WTC11 (cell line): Measurements from ENCODE around the gene ATP6V0E1. TPM values are rescaled to one million over a fixed set of nuclear protein-coding genes. Genes with fewer than 3 reads are reported as not detected.

Source experiments
- ATAC-seq: fragments of 200-7000 bp; cut with Tn5 transposase; 2 replicates; pipeline ENCODE4 v1.10.0; 2021; ENCODE audit warnings: mild to moderate bottlenecking, moderate library complexity
- CTCF ChIA-PET: fragments of 300-600 bp; sonication (Branson Sonifier 250); formaldehyde crosslinking; loops from one replicate; lab custom pipeline; 2021; ENCODE audit warnings: antibody characterized with exemption; lab: Charles Lee
- POLR2A ChIA-PET: fragments of 350-600 bp; sonication (Branson Sonifier 250); formaldehyde crosslinking; loops from one replicate; lab custom pipeline; 2021; ENCODE audit warnings: antibody characterized with exemption; lab: Charles Lee
- DNase-seq: peaks from one replicate; pipeline ENCODE4 v3.0.0; 2021; ENCODE audit warnings: low spot score
- H3K27ac Mint-ChIP-seq: 2 replicates; pipeline ENCODE4 v1.8.0; 2021; ENCODE audit warnings: mixed read lengths
- H3K27me3 Mint-ChIP-seq: 2 replicates; pipeline ENCODE4 v1.8.0; 2021; ENCODE audit warnings: low read depth, mild to moderate bottlenecking, moderate library complexity, mixed read lengths
- H3K36me3 Mint-ChIP-seq: 2 replicates; pipeline ENCODE4 v1.8.0; 2021; ENCODE audit warnings: mixed read lengths
- H3K4me1 Mint-ChIP-seq: 2 replicates; pipeline ENCODE4 v1.8.0; 2022; ENCODE audit warnings: mixed read lengths
- H3K4me3 Mint-ChIP-seq: 2 replicates; pipeline ENCODE4 v1.8.0; 2021; ENCODE audit warnings: mild to moderate bottlenecking, moderate library complexity, mixed read lengths
- H3K9me3 Mint-ChIP-seq: 2 replicates; pipeline ENCODE4 v1.8.0; 2021; ENCODE audit warnings: mixed read lengths
- ATF3 ChIP-seq: sonication (generic); formaldehyde crosslinking; conservative IDR thresholded peaks from 2 replicates; pipeline ENCODE4 v1.8.1; 2022; ENCODE audit warnings: mild to moderate bottlenecking, missing genetic modification reagents
- ATF6 ChIP-seq: sonication (generic); formaldehyde crosslinking; IDR thresholded peaks from 2 replicates; pipeline ENCODE4 v1.8.1; 2023; ENCODE audit warnings: mild to moderate bottlenecking, missing genetic modification reagents
- ELF4 ChIP-seq: sonication (generic); formaldehyde crosslinking; IDR thresholded peaks from 2 replicates; pipeline ENCODE4 v1.8.1; 2022; ENCODE audit warnings: low read depth, mild to moderate bottlenecking, moderate library complexity, missing genetic modification reagents
- ESRRA ChIP-seq: sonication (generic); formaldehyde crosslinking; IDR thresholded peaks from 2 replicates; pipeline ENCODE4 v1.8.1; 2022; ENCODE audit warnings: mild to moderate bottlenecking, missing genetic modification reagents, borderline replicate concordance
- ETV6 ChIP-seq: sonication (generic); formaldehyde crosslinking; IDR thresholded peaks from 2 replicates; pipeline ENCODE4 v1.8.1; 2022; ENCODE audit warnings: mild to moderate bottlenecking, missing genetic modification reagents
- FOXJ3 ChIP-seq: sonication (generic); formaldehyde crosslinking; IDR thresholded peaks from 2 replicates; pipeline ENCODE4 v1.9.0; 2021; ENCODE audit warnings: missing genetic modification reagents, mild to moderate bottlenecking, borderline replicate concordance
- MYBL2 ChIP-seq: sonication (generic); formaldehyde crosslinking; IDR thresholded peaks from 2 replicates; pipeline ENCODE4 v1.8.1; 2023; ENCODE audit warnings: mild to moderate bottlenecking, moderate library complexity, missing genetic modification reagents
- NFE2L1 ChIP-seq: sonication (generic); formaldehyde crosslinking; IDR thresholded peaks from 2 replicates; pipeline ENCODE4 v1.8.1; 2023; ENCODE audit warnings: missing genetic modification reagents
- NFYB ChIP-seq: sonication (generic); formaldehyde crosslinking; conservative IDR thresholded peaks from 2 replicates; pipeline ENCODE4 v1.8.0; 2022; ENCODE audit warnings: low read depth, missing genetic modification reagents
- PREB ChIP-seq: sonication (generic); formaldehyde crosslinking; IDR thresholded peaks from 2 replicates; pipeline ENCODE4 v1.8.1; 2022; ENCODE audit warnings: mild to moderate bottlenecking, missing genetic modification reagents, moderate library complexity, borderline replicate concordance
- RORB ChIP-seq: fragments of 250-450 bp; sonication (Bioruptor Pico); IDR thresholded peaks from 2 replicates; pipeline ENCODE4 v1.9.0; 2021; ENCODE audit warnings: mild to moderate bottlenecking
- SP1 ChIP-seq: sonication (generic); formaldehyde crosslinking; conservative IDR thresholded peaks from 2 replicates; pipeline ENCODE4 v1.8.1; 2022; ENCODE audit warnings: missing genetic modification reagents
- TEAD4 ChIP-seq: sonication (generic); formaldehyde crosslinking; IDR thresholded peaks from 2 replicates; pipeline ENCODE4 v1.8.0; 2022; ENCODE audit warnings: mild to moderate bottlenecking, missing genetic modification reagents
- ZNF263 ChIP-seq: sonication (generic); formaldehyde crosslinking; IDR thresholded peaks from 2 replicates; pipeline ENCODE4 v1.8.1; 2022; ENCODE audit warnings: low read depth, mild to moderate bottlenecking, moderate library complexity, missing genetic modification reagents
- ZNF671 ChIP-seq: fragments of 250-450 bp; sonication (Bioruptor Pico); IDR thresholded peaks from 2 replicates; pipeline ENCODE4 v1.8.0; 2021; ENCODE audit warnings: mild to moderate bottlenecking
- total RNA-seq: library from RNA; stranded (reverse); gene quantifications from 3 replicates; pipeline ENCODE4 v1.2.3, GENCODE V29; 2021
- TF ChIP-seq, protein P1 (sequence below): fragments of 250-450 bp; sonication (Bioruptor Pico); IDR thresholded peaks from 2 replicates; pipeline ENCODE4 v2.1.2; 2022; ENCODE audit warnings: mild to moderate bottlenecking, moderate library complexity
- TF ChIP-seq, protein P2 (sequence below): sonication (generic); formaldehyde crosslinking; IDR thresholded peaks from 2 replicates; pipeline ENCODE4 v1.8.1; 2023; ENCODE audit warnings: mild to moderate bottlenecking, missing genetic modification reagents, moderate library complexity
- TF ChIP-seq, protein P3 (sequence below): sonication (generic); formaldehyde crosslinking; IDR thresholded peaks from 2 replicates; pipeline ENCODE4 v1.8.1; 2023; ENCODE audit warnings: mild to moderate bottlenecking, missing genetic modification reagents, moderate library complexity
- TF ChIP-seq, protein P4 (sequence below): sonication (generic); formaldehyde crosslinking; IDR thresholded peaks from 2 replicates; pipeline ENCODE4 v1.8.1; 2022; ENCODE audit warnings: mild to moderate bottlenecking, moderate library complexity, missing genetic modification reagents
- TF ChIP-seq, protein P5 (sequence below): fragments of 250-450 bp; sonication (Bioruptor Pico); conservative IDR thresholded peaks from 2 replicates; pipeline ENCODE4 v1.9.0; 2021; ENCODE audit warnings: mild to moderate bottlenecking

Gene ATP6V0E1
- total RNA-seq, 1 experiment from 2014 or later, result 80.9 TPM

DNA sequence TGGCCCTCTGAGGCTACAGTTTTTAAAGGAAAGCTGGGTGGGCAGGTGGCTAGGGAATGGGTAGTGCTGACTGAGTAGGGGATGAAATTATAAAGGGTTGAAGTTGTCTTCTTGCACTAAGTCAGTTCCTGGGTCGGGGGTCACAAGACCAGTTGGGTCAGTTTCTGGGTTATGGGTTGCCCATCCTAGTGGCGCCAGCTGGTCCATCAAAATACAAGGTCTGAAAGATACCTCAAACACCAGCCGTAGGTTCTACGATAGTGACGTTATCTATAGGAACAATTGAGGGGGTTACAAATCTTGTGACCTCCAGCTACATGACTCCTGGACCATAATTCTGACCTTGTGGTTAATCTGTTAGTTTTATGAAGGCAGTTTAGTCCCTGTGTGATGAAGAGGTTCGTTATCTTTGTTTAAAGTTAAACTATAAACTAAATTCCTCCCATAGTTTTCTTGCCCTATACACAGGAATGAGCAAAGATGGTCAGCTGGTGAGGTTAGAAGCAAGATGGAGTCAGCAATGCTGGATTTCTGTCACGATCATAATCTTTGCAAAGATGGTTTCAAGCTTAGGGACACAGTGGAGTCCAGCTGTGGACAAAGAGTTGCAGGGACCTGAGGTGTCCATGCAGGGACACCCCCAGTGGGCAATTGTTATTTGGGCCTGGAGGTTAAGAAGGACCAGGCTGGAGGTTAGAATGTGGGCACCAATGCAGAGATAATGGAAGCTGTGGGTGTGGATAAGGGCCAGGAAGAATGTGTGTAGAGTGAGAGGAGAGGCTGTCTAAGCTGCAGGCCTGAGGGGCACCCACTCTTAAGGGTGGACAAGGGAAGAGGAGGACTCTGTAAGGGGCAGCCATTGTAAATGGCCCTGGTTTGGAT is 58.6 kb downstream of the ATP6V0E1 start:
- no peak for ATAC-seq

DNA sequence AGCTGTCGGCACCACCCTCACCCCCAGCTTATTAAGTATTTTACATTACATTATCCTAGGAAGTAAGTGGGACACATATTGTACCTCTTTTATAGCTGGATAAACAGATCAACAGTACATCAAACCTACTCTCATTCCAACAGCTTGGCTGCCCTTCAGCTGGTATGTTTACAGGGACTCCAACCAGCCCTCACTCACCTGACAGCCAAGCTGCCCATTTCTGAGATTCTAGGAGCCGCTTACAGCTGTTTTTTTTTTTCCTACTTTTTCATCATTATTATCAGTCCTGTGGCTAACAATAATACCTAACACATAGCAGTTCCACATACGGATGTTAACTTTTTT is 59.2 kb downstream of the ATP6V0E1 start:
- ATAC-seq, result no peak
- Mint-ChIP-seq H3K9me3 (peaks cover 3% of the 10 kb centered on the region; the same call in 1 of the 2 replicates), H3K27ac (no peak overlapping the region), H3K4me3 (no peak overlapping the region), H3K4me1 (peaks cover 7% of the 10 kb centered on the region), H3K27me3 (no peaks in the 10 kb centered on the region), H3K36me3 (no peaks in the 10 kb centered on the region)
- no peak for DNase-seq
- POLR2A ChIA-PET, result no interaction called here
- CTCF ChIA-PET, result interaction anchor here (0.6 to 1.4 kb wide), 4 partner anchors 14 to 239 kb away, joined by 3 read pairs; no protein-coding TSS in a partner anchor
- TF ChIP-seq ETV6 (CRISPR knock-in tag) (no peak), ESRRA (CRISPR knock-in tag) (no peak), ZNF263 (CRISPR knock-in tag) (no peak), NFYB (CRISPR knock-in tag) (no peak), SP1 (no peak)
- TF ChIP-seq, protein P1, sequence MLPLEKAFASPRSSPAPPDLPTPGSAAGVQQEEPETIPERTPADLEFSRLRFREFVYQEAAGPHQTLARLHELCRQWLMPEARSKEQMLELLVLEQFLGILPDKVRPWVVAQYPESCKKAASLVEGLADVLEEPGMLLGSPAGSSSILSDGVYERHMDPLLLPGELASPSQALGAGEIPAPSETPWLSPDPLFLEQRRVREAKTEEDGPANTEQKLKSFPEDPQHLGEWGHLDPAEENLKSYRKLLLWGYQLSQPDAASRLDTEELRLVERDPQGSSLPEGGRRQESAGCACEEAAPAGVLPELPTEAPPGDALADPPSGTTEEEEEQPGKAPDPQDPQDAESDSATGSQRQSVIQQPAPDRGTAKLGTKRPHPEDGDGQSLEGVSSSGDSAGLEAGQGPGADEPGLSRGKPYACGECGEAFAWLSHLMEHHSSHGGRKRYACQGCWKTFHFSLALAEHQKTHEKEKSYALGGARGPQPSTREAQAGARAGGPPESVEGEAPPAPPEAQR, result no peak
- TF ChIP-seq, protein P2, sequence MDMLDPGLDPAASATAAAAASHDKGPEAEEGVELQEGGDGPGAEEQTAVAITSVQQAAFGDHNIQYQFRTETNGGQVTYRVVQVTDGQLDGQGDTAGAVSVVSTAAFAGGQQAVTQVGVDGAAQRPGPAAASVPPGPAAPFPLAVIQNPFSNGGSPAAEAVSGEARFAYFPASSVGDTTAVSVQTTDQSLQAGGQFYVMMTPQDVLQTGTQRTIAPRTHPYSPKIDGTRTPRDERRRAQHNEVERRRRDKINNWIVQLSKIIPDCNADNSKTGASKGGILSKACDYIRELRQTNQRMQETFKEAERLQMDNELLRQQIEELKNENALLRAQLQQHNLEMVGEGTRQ (CRISPR knock-in tag), result no peak
- TF ChIP-seq, protein P3, sequence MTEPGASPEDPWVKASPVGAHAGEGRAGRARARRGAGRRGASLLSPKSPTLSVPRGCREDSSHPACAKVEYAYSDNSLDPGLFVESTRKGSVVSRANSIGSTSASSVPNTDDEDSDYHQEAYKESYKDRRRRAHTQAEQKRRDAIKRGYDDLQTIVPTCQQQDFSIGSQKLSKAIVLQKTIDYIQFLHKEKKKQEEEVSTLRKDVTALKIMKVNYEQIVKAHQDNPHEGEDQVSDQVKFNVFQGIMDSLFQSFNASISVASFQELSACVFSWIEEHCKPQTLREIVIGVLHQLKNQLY, result no peak

More for the DNA sequence above, 58.6 kb downstream of the ATP6V0E1 start:
- Mint-ChIP-seq H3K4me1 (peaks cover 7% of the 10 kb centered on the region), H3K27ac (no peak overlapping the region), H3K36me3 (no peaks in the 10 kb centered on the region), H3K9me3 (peaks cover 3% of the 10 kb centered on the region; the same call in 1 of the 2 replicates), H3K4me3 (no peak overlapping the region), H3K27me3 (no peaks in the 10 kb centered on the region)
- ChIA-PET POLR2A (no interaction called here), CTCF (interaction anchor here (0.6 to 1.4 kb wide), 3 partner anchors 15 to 240 kb away, joined by 3 read pairs; no protein-coding TSS in a partner anchor)
- TF ChIP-seq ATF6 (CRISPR knock-in tag) (no peak), ELF4 (no peak), PREB (CRISPR knock-in tag) (no peak), FOXJ3 (CRISPR knock-in tag) (no peak), MYBL2 (CRISPR knock-in tag) (no peak), ZNF671 (no peak), TEAD4 (CRISPR knock-in tag) (no peak), ATF3 (no peak), RORB (CRISPR knock-in tag) (no peak), NFE2L1 (no peak)
- TF ChIP-seq, protein P4, sequence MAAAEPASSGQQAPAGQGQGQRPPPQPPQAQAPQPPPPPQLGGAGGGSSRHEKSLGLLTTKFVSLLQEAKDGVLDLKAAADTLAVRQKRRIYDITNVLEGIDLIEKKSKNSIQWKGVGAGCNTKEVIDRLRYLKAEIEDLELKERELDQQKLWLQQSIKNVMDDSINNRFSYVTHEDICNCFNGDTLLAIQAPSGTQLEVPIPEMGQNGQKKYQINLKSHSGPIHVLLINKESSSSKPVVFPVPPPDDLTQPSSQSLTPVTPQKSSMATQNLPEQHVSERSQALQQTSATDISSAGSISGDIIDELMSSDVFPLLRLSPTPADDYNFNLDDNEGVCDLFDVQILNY (CRISPR knock-in tag), result no peak
- TF ChIP-seq, protein P5, sequence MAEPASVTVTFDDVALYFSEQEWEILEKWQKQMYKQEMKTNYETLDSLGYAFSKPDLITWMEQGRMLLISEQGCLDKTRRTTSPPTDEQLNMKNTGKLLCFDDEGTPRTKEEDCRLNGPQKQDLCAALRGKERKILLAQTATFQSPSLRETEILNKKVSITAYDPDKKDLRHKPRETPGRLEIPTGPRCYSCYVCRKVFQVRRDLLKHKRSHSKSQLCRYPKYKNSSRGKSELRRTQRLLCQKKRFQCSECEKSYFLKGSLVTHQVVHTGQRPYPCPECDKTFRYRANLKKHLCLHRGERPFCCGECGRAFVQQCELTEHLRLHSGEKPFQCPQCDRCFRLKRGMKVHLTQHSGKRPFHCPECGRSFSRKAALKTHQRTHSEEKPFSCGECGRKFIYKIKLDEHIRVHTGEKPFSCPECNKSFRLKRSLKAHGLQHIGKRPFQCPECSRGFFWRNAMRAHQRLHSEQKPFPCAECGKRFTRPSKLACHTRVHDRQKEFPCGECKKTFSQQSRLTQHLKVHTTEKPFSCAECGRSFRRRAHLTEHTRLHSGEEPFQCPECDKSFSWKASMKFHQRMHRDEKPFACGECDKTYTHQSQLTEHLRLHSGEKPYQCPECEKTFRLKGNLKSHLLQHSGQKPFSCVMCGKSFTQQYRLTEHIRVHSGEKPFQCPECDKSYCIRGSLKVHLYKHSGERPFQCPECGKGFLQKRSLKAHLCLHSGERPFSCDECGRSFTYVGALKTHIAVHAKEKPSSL (CRISPR knock-in tag), result no peak
- no peak for DNase-seq
